Measurements from ENCODE around the gene APOB. TPM values are rescaled to one million over a fixed set of nuclear protein-coding genes. Genes with fewer than 3 reads are reported as not detected.

APOB gene
- total and polyA plus RNA-seq, 2 of the 13 experiments (the other 11 are each of a cell fraction or from before 2014, with no cell fraction given): 1,569 to 2,515 TPM

- CTCF ChIA-PET (ENCODE audit: low intra/inter-chr PET ratio, low total read pairs): no interaction called here
- Histone ChIP-seq H3K4me2 (ENCODE audit: low read depth, low read length) (no peak overlapping the region), H3K27me3 (ENCODE audit: control insufficient read depth in 1 of 2, insufficient read depth in 2 of 2, low read length in 2 of 2) (no peaks in the 10 kb centered on the region), H3K9me3 (ENCODE audit: low read length) (no peaks in the 10 kb centered on the region), H3K4me1 (ENCODE audit: insufficient read depth, low read length) (peaks cover 92% of the 10 kb centered on the region), H3K9ac (ENCODE audit: insufficient read depth, low read depth, low read length) (no peak overlapping the region), H4K20me1 (ENCODE audit: insufficient read depth, low read length) (peaks cover 97% of the 10 kb centered on the region), H3K4me3 (replicated peaks in 1 of 3; ENCODE audit: insufficient read depth in 1 of 3, low read depth in 2 of 3, low read length in 3 of 3) (no peak overlapping the region), H2AFZ (ENCODE audit: low read length) (no peak overlapping the region), H3K79me2 (ENCODE audit: insufficient read depth, low read length) (peaks cover 27% of the 10 kb centered on the region), H3K36me3 (replicated peaks in 1 of 2; ENCODE audit: control insufficient read depth in 1 of 2, insufficient read depth in 2 of 2, low read length in 2 of 2) (peaks cover 61 to 96% of the 10 kb centered on the region in 2 experiments), H3K27ac (ENCODE audit: extremely low read length, insufficient read depth, low read length) (peak overlapping the region; percentile 31)
- FAIRE-seq: no peak
- in situ Hi-C loops (cut with HindIII; ENCODE audit: extremely low pct_ligation_motif_present, low pct_unique_long_range_greater_than_20kb): no loop called here
- POLR2A ChIA-PET: interaction anchor here (1.4 to 8.6 kb wide), 9 partner anchors 7 to 92 kb away, joined by 4 to 124 read pairs (median 9); partner anchors contain the start of gene APOB
- BruUV-seq (replicated peaks): no TSS peak
- peak; percentile 1 for ATAC-seq
- intact Hi-C loops (cut with micrococcal nuclease; ENCODE audit: unreplicated experiment): no loop called here
- no peak for DNase-seq (ENCODE audit: low spot score)
- WGBS (ENCODE audit: low lambda C conversion rate): 96% methylated on average over 11 of the region's 11 CpGs
- TF ChIP-seq, protein P1, sequence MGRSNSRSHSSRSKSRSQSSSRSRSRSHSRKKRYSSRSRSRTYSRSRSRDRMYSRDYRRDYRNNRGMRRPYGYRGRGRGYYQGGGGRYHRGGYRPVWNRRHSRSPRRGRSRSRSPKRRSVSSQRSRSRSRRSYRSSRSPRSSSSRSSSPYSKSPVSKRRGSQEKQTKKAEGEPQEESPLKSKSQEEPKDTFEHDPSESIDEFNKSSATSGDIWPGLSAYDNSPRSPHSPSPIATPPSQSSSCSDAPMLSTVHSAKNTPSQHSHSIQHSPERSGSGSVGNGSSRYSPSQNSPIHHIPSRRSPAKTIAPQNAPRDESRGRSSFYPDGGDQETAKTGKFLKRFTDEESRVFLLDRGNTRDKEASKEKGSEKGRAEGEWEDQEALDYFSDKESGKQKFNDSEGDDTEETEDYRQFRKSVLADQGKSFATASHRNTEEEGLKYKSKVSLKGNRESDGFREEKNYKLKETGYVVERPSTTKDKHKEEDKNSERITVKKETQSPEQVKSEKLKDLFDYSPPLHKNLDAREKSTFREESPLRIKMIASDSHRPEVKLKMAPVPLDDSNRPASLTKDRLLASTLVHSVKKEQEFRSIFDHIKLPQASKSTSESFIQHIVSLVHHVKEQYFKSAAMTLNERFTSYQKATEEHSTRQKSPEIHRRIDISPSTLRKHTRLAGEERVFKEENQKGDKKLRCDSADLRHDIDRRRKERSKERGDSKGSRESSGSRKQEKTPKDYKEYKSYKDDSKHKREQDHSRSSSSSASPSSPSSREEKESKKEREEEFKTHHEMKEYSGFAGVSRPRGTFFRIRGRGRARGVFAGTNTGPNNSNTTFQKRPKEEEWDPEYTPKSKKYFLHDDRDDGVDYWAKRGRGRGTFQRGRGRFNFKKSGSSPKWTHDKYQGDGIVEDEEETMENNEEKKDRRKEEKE (IDR thresholded peaks at IDR 0.05): no peak
- TF ChIP-seq CC2D1A (CRISPR knock-in tag; IDR thresholded peaks at IDR 0.05) (no peak), NR2F1 (CRISPR knock-in tag; IDR thresholded peaks at IDR 0.05) (0 out of 4 replicates have a peak, but pooled peaks of 1 of the 2 experiments have one; percentile 19), ATF4 (CRISPR knock-in tag; IDR thresholded peaks at IDR 0.05) (0 out of 4 replicates have a peak, but pooled peaks of 1 of the 2 experiments have one; percentile 14), ZNF431 (CRISPR knock-in tag; IDR thresholded peaks at IDR 0.05; ENCODE audit: borderline replicate concordance, low read depth) (no peak), SP4 (CRISPR knock-in tag; IDR thresholded peaks at IDR 0.05) (no peak), SCMH1 (CRISPR knock-in tag; IDR thresholded peaks at IDR 0.05; ENCODE audit: borderline replicate concordance) (no peak), KLF16 (CRISPR knock-in tag; IDR thresholded peaks at IDR 0.05) (0 out of 4 replicates have a peak, but pooled peaks of 1 of the 2 experiments have one; percentile 25), POLR2AphosphoS2 (IDR thresholded peaks at IDR 0.05; ENCODE audit: low read depth, low read length) (peak; percentile 88; the same call in 1 of the 2 replicates), MBD4 (IDR thresholded peaks at IDR 0.05; ENCODE audit: borderline replicate concordance, low read length) (peak; percentile 88), CSRNP2 (CRISPR knock-in tag; conservative IDR thresholded peaks at IDR 0.05; ENCODE audit: low read depth) (0 out of 2 replicates have a peak, but pooled peaks have one; percentile 11), ZNF737 (CRISPR knock-in tag; IDR thresholded peaks at IDR 0.05; ENCODE audit: borderline replicate concordance) (no peak)
- TF ChIP-seq, protein P2, sequence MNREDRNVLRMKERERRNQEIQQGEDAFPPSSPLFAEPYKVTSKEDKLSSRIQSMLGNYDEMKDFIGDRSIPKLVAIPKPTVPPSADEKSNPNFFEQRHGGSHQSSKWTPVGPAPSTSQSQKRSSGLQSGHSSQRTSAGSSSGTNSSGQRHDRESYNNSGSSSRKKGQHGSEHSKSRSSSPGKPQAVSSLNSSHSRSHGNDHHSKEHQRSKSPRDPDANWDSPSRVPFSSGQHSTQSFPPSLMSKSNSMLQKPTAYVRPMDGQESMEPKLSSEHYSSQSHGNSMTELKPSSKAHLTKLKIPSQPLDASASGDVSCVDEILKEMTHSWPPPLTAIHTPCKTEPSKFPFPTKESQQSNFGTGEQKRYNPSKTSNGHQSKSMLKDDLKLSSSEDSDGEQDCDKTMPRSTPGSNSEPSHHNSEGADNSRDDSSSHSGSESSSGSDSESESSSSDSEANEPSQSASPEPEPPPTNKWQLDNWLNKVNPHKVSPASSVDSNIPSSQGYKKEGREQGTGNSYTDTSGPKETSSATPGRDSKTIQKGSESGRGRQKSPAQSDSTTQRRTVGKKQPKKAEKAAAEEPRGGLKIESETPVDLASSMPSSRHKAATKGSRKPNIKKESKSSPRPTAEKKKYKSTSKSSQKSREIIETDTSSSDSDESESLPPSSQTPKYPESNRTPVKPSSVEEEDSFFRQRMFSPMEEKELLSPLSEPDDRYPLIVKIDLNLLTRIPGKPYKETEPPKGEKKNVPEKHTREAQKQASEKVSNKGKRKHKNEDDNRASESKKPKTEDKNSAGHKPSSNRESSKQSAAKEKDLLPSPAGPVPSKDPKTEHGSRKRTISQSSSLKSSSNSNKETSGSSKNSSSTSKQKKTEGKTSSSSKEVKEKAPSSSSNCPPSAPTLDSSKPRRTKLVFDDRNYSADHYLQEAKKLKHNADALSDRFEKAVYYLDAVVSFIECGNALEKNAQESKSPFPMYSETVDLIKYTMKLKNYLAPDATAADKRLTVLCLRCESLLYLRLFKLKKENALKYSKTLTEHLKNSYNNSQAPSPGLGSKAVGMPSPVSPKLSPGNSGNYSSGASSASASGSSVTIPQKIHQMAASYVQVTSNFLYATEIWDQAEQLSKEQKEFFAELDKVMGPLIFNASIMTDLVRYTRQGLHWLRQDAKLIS (CRISPR knock-in tag; IDR thresholded peaks at IDR 0.05): no peak; the same call in 1 of the 2 replicates
These were observed 18.0 kb downstream of the APOB start for GRCh38 chr2:21025690-21026478.

Measured in HepG2 (cell line).